HG03460 (cell line): ENCODE data around the gene NOSIP.

ENCODE experiments used
- ATAC-seq: cut with Tn5 transposase; IDR thresholded peaks from one replicate; pipeline ENCODE4 v1.9.1; 2021; ENCODE audit not compliant: unreplicated experiment

Gene NOSIP

GRCh38 chr19:49514151-49514550, 66.2 kb downstream of the NOSIP start:
- ATAC-seq, result no peak

DNA sequence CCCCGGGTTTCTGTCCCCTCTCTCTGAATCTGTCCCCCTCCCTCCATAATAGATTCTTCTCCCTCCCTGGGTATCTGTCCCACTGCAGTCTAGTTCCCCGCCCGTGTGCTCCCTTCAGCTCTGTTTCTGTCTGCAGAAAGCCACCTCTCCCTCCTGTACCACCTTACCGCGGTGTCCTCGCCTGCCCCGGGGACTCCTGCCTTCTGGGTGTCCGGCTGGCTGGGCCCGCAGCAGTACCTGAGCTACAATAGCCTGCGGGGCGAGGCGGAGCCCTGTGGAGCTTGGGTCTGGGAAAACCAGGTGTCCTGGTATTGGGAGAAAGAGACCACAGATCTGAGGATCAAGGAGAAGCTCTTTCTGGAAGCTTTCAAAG, 66.6 kb downstream of the NOSIP start:
- ATAC-seq, result no peak

DNA sequence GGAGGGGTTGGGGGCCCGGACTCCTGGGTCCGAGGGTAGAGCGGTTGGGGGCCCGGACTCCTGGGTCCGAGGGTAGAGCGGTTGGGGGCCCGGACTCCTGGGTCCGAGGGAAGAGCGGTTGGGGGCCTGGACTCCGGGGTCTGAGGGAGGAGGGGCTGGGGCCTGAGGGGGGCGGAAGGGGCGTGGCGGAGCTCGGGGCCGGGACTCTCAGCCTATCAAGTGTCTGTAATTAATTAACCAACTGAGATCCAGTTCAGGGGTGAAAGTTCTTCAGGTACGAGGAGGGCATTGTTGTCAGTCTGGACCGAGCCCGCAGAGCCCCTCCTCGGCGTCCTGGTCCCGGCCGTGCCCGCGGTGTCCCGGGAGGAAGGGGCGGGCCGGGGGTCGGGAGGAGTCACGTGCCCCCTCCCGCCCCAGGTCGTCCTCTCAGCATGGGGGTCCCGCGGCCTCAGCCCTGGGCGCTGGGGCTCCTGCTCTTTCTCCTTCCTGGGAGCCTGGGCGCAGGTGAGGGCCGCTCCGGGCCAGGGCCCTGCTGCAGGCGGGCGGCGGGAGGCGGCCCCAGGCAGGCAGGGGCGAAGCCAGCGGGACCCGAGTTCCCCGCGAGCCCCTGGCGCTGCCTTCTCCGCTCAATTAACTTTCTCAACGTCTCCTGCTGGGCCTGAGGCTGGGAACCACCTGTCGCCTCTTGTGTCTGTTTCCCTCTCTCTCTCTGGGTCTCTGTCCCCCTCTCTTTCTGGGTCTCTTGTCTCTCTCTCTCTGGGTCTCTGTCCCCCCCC, 67.2 kb downstream of the NOSIP start:
- ATAC-seq, result no peak

GRCh38 chr19:49507803-49508494, 72.4 kb downstream of the NOSIP start:
- ATAC-seq, result no peak

DNA sequence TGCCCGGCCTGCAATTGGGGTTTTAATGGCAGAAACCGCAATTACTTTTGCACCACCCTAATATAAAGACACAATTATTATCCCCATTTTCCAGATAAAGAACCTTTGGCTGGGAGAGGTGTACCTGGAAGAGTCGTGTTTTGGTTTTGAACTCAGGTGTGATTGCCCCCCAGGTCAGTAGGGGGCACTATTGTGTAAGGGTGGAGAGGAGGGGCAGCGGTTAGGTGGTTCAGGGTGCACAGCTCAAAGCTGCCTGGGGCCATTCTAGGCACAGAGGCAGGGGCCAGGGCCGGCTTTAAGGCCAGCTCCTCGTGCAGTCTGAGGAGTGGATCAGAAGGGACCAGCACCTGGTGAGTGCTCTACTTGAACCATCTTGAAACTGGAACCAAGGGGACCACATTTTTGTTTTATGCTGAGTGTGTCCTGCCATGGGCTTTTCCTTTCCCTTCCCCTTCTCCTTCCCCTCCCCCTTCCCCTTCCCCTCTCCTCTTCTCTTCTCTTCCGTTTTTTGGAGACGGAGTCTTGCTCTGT, 73.7 kb downstream of the NOSIP start:
- ATAC-seq, result no peak
